ENCODE results near the gene LOX. TPM values are rescaled to one million over a fixed set of nuclear protein-coding genes. Genes with fewer than 3 reads are reported as not detected.

Gene LOX, protein sequence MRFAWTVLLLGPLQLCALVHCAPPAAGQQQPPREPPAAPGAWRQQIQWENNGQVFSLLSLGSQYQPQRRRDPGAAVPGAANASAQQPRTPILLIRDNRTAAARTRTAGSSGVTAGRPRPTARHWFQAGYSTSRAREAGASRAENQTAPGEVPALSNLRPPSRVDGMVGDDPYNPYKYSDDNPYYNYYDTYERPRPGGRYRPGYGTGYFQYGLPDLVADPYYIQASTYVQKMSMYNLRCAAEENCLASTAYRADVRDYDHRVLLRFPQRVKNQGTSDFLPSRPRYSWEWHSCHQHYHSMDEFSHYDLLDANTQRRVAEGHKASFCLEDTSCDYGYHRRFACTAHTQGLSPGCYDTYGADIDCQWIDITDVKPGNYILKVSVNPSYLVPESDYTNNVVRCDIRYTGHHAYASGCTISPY
- total RNA-seq: 1.3 and 3.4 TPM in 2 replicates

DNA sequence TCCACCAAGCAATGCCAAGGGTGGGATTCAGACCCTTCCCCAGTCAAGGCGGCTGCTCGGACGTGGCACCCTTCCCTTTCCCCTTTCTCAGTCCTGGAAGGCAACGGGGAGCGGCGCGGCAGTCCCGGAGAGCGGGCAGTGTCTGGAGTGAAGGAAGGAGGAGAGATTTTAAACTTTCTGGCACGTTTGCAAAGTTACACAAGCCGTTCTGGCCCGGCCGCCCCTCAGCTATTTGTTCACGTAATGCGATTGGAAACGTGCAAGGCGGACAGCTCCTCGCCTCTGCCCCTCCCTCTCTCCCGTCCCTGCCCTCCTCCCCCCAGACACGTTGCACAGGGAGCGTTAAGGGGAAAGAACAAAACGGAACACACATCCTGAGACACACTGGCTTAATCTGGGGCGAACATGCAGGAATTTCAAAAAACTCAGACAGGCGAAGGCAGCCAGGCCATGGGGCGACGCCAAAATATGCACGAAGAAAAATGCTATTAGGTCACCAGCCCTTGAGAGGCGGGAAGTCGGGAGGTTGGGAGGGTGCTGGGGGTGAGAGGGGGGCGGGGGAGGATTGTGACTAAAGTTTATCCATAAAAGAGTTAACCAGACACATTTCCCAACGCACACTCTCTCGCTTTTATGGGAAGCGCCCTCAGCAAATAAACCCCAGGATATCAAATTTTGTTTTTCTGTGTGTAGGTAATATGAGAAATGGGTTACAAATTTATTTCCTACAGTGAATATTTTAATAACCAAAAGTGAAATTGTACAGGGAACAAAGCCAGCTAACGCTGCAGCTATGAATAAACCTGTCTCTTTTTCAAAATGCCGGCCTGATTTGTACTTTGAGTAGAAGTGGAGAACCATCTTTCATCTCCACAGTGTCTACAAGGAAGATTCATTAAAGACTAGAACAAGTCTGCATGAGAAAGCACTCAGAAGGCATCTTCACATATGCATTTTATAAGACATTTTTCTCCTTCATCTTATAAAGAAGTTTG is at the start of gene LOX:
TSS of gene LOX (minus strand) at position 144 of the 995 bp plus-strand sequence. CDS start 274 bp downstream, outside the sequence.

Other genes starting within 250 kb of the LOX start
- gene FTMT, start 226.4 kb downstream of the LOX start, total RNA-seq: not detected in 2 replicates
- gene SRFBP1, start 116.3 kb downstream of the LOX start, total RNA-seq: 7.9 and 12.2 TPM in 2 replicates
- gene ZNF474, start 51.3 kb upstream of the LOX start, total RNA-seq: 1.1 TPM in 1 of 2 replicates, not detected in the other
- gene SNCAIP, start 234.0 kb upstream of the LOX start, total RNA-seq: 0.09 and 0.14 TPM in 2 replicates